ENCODE measurements around the gene POLDIP3.
"Not testable (repeated sequence)": the region's sequence is repeated elsewhere in the genome, so short reads cannot be mapped to it uniquely, and the experiment has no call there.

The POLDIP3 gene

DNA sequence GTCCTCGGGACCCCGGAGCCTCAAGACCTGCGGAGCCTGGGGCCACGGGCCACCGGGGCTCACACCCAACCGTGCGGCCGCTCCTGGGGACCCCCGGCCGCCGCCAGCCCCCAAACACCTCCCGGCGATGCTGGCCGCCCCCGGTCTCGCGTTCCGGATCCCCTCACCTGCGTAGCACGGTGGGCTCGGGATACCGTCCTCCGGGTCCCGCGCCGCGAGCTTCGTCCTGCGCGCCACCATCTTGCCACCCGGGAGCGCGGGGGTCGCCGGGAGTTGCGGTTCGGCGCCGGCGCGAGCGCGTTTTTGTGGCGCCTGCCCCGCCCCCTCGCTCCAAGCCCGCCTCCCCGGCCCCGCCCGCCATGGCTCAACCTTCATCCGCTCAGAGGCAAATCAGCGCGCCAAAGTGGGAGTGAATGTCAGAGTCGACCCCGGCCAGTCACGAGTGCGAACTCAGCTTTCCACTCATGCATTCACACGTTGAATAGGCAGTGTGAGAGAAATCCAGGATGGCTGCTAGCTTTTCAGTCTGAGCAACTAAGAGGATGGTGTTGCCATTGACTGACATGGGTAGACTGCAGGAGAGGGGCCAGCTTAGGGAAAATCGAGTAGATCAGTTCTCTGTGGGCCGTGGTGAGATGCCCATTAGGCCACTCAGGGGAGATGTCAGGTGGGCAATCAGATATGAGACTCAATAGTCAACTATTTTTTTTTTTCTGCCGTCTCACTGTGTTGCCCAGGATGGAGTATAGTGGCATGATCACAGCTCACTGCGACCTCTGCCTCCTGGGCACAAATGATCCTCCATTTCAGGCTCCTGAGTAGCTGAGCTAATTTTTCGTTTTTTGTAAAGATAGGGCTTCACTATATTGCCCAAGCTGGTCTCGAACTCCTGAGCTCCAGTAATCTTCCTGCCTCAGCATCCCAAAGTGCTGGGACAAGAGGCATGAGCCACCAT lies 32.6 kb downstream of the POLDIP3 start:
- ChIA-PET CTCF (interaction anchor here (0.9 to 1.2 kb wide), 4 partner anchors 10 to 48 kb away, joined by 3 to 4 read pairs (median 3); no protein-coding TSS in a partner anchor), POLR2A (no interaction called here)
- peak overlapping the region; percentile 73 for H3K4me3 ChIP-seq (ENCODE audit: low read depth, low read length)
- no peak for DNase-seq (ENCODE audit: low read depth, low spot score)
- TF ChIP-seq, protein P1, sequence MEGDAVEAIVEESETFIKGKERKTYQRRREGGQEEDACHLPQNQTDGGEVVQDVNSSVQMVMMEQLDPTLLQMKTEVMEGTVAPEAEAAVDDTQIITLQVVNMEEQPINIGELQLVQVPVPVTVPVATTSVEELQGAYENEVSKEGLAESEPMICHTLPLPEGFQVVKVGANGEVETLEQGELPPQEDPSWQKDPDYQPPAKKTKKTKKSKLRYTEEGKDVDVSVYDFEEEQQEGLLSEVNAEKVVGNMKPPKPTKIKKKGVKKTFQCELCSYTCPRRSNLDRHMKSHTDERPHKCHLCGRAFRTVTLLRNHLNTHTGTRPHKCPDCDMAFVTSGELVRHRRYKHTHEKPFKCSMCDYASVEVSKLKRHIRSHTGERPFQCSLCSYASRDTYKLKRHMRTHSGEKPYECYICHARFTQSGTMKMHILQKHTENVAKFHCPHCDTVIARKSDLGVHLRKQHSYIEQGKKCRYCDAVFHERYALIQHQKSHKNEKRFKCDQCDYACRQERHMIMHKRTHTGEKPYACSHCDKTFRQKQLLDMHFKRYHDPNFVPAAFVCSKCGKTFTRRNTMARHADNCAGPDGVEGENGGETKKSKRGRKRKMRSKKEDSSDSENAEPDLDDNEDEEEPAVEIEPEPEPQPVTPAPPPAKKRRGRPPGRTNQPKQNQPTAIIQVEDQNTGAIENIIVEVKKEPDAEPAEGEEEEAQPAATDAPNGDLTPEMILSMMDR (IDR thresholded peaks at IDR 0.05; ENCODE audit: insufficient read depth, low read length, missing control alignments), result no peak

DNA sequence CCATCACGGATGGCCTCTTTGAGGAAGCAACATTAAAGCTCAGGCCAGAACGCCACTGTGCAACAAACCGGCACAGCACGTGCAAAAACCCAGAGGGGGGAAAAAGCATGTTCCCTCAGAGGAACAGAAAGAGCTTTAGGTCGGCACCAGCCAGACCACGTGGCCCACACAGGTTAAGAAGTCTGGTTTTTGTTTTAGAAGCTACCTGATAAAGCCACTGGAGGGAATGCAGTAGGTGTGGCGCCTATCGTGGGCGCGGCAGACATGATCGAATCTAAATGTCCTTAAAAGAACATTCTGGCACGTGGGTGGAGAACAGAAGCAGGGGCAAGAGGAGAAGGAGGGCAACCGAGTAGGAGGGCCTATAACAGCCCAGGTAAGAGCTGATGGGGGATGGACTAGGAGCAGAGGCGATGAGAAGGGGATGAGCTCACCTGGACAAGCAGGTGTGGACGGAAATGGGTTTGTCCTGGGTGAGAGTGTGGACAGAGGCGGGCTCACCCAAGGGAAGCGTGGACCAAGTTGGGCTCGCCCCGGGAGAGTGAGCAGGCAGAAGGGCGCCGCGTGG lies 33.4 kb downstream of the POLDIP3 start:
- DNase-seq (ENCODE audit: low read depth, low spot score); POLR2A ChIA-PET: not testable (repeated sequence)
- H3K4me3 ChIP-seq (ENCODE audit: low read depth, low read length), result peak overlapping the region; percentile 73
- CTCF ChIA-PET, result interaction anchor here (1.1 kb wide), 1 partner anchor 13 kb away, joined by 3 read pairs; no protein-coding TSS in a partner anchor

DNA sequence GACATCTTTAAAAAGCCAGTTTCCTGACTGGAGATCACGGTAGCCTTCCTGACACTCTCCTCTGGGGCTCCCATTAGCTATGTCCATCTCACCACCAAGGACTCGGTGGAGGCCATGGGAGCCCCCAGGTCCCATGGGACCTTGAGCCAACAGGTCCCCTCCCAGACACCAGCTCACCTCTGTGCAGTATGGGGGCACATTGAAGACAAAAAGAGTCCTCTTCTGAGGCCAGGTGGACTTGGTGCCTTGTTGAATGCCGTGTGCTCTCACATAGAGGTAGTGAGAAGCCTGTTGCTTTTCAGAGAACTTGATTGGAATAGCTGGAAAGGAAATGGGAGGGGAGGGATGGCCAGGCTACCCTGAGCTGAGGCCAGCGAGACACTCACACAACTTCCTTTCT lies 34.6 kb downstream of the POLDIP3 start:
- H3K4me3 ChIP-seq (ENCODE audit: low read depth, low read length); CTCF ChIA-PET; POLR2A ChIA-PET; DNase-seq (ENCODE audit: low read depth, low spot score): not testable (repeated sequence)

DNA sequence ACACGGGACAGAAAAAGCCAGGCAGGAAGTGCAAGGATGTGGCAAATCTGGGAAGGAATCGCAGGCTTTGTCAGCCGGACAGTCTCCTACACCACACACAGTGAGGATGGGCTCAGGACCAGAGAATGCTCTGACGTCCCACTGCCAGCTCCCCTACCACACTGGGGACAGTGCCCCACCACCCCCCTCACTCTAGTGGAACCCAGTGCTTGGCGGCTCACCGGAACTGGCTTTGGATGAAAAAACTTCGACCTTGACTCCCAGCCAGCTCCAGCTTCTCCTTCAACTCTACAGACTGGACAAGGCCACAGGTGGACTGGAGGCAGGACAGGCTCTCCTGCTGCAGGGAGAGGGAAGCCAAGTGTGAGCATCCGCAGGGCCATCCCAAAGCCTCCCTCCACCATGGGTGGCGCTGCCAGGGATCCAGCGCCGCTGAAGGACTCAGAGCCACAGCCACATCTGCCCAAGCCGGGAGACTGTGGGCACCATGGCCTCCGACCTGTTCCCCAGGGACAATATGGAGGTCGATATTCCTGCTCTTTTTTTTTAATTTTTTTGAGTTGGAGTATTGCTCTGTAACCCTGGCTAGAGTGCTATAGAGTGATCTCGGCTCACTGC lies 37.0 kb downstream of the POLDIP3 start:
- DNase-seq (ENCODE audit: low read depth, low spot score), result no peak
- TF ChIP-seq, protein P1 (IDR thresholded peaks at IDR 0.05; ENCODE audit: insufficient read depth, low read length, missing control alignments), result no peak
- POLR2A ChIA-PET, result no interaction called here
- H3K4me3 ChIP-seq (ENCODE audit: low read depth, low read length), result no peak overlapping the region
- CTCF ChIA-PET, result no interaction called here

DNA sequence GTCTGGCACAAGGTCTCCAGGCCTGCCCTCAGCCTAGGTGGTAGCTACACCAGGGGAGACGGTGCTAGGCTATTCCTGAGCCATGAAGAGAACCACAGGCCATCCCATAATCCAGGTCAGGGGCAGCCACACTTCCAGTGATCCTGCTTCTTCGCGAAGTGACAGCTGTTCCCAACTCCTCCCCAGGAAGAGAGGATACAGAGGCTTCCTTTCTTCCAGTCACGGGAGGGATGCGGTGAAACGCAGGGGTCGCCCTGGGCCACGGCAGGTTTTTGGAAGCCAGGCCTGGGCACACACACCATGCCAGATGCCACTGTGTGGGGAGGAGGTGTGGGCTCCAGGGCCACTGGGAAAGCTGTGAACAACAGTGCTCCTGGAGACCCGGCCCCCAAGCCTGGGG lies 37.5 kb downstream of the POLDIP3 start:
- CTCF ChIA-PET, result not testable (repeated sequence)

DNA sequence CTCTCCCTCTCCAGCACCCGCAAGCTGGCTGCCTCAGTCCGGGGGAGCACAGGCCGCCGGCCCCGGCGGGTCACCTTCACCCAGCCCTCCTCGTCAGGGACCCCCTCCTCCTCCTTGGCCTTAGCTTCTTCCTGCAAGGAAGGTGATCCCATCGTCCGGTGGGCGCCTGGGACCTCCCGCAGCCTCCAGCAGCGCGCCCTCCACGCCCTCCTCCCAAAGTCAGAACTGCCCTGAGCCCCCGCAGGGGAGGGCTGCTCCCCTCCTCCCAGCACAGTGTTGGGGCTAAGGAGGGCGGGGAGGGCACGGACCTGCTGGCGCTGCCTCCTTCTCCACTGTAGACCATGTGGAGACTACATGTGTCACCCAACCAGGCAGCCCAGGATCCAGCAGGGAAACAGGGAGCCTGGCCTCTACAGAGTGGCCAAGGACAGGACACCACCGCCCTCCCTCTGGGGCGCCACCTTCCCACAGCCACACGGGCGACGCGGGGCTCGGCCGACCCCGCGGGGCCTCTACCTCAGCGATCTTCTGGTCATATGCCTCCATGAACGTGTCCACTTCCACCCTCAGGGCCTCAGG lies 38.6 kb downstream of the POLDIP3 start:
- H3K4me3 ChIP-seq (ENCODE audit: low read depth, low read length); CTCF ChIA-PET; POLR2A ChIA-PET; DNase-seq (ENCODE audit: low read depth, low spot score): not testable (repeated sequence)

More for the DNA sequence above, 37.5 kb downstream of the POLDIP3 start:
- POLR2A ChIA-PET; DNase-seq (ENCODE audit: low read depth, low spot score); H3K4me3 ChIP-seq (ENCODE audit: low read depth, low read length): not testable (repeated sequence)

DNA sequence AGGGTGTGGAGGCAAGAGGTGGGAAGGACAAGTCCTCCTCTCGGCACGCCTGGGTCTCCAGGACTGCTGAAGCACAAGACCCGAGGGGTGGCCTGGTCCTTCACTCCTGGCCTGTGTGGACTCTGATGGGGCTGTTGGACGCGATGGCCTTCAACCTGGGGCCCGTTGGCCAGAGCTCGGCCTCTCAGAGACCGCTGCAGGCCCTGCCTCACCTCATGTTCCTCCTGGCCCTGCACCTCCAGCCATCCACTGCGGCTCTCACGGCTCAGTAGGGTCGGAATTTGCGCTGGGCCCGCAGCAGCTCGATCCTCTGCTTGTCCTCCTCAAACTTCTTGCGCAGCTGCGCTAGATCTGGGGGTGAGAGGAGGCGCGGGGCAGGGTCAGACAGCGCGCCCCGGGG lies 40.2 kb downstream of the POLDIP3 start:
- POLR2A ChIA-PET; H3K4me3 ChIP-seq (ENCODE audit: low read depth, low read length); CTCF ChIA-PET; DNase-seq (ENCODE audit: low read depth, low spot score): not testable (repeated sequence)

DNA sequence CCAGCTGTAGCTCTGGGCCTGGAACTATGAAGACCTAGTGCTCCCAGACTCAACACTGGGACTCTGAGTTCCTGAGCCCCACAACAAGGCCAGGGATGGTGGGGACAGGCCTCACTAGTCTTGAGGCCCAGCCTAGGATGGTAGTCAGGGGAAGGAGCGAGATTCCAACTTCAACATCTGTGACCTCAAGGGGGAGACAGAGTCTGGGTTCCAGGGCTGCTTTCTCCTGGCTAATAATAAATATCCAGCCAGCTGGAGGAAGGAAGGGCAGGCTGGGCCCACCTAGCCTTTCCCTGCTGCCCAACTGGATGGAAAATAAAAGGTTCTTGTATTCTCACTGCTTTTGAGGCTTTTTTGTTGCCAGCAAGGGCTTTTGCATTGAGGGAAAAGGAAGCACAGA lies 40.6 kb downstream of the POLDIP3 start:
- DNase-seq (ENCODE audit: low read depth, low spot score); POLR2A ChIA-PET; CTCF ChIA-PET; H3K4me3 ChIP-seq (ENCODE audit: low read depth, low read length): not testable (repeated sequence)

DNA sequence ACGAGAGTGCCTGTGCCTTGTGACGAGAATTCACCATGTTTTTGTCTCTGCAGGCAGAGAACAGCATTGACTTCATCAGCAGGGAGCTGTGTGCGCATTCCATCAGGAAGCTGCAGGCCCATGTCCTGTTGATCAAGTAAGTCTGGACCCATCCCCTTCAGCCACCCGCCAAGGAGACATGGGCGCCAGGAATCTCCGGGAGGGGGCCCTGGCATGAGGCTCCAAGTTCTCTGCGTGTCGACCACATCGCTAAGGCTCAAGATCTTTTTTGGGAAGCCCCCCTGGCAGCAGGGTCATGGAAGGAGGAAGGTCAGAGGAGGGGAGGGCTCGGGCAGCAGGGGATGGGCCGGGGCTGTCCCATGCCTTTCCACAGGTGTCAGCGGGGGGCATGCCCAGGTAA lies 43.6 kb downstream of the POLDIP3 start:
- DNase-seq (ENCODE audit: low read depth, low spot score); CTCF ChIA-PET; POLR2A ChIA-PET; H3K4me3 ChIP-seq (ENCODE audit: low read depth, low read length): not testable (repeated sequence)

DNA sequence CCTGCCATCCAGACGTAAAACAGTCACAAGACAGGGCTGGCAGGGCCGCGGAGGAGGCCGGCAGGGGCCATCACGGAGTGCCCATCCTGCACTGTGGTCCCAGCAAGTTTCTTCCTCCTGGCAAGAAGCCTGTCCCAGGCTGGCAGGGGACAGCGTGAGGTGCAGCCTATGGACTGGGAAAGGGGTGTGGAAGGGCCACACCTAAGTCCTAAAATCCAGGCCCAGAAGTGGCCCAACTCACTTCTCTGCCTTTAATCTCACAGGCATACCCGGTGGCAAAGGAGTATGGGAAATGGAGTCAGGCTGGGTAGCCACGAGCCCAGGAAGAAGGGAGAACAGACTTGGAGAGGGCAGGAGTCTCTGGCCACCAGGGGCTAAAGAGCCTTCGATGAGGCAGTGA lies 44.1 kb downstream of the POLDIP3 start:
- POLR2A ChIA-PET; DNase-seq (ENCODE audit: low read depth, low spot score); H3K4me3 ChIP-seq (ENCODE audit: low read depth, low read length): not testable (repeated sequence)
- CTCF ChIA-PET, result interaction anchor here (1.4 kb wide), 1 partner anchor 11 kb away, joined by 4 read pairs; no protein-coding TSS in a partner anchor

DNA sequence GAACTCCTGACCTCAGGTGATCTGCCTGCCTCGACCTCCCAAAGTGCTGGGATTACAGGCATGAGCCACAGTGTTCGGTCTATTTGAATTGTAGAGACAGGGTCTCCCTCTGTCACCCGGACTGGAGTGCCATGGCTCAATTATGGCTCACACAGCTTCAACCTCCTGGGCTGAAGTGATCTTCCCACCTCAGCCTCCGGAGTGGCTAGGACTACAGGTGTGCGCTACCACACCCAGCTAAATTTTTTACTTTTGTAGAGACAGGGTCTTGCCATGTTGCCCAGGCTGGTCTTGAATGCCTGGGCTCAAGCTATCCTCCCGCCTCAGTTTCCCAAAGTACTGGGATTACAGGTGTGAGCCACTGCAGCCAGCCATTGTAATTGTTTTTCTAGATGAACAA lies 46.7 kb downstream of the POLDIP3 start:
- CTCF ChIA-PET; H3K4me3 ChIP-seq (ENCODE audit: low read depth, low read length); DNase-seq (ENCODE audit: low read depth, low spot score): not testable (repeated sequence)
- POLR2A ChIA-PET, result interaction anchor here (0.6 to 1.3 kb wide), 2 partner anchors 60 kb away, joined by 3 to 4 read pairs; no protein-coding TSS in a partner anchor
